ENCODE measurements around the gene CHMP5.
"Not testable (repeated sequence)": the region's sequence is repeated elsewhere in the genome, so short reads cannot be mapped to it uniquely, and the experiment has no call there.

Gene CHMP5

DNA sequence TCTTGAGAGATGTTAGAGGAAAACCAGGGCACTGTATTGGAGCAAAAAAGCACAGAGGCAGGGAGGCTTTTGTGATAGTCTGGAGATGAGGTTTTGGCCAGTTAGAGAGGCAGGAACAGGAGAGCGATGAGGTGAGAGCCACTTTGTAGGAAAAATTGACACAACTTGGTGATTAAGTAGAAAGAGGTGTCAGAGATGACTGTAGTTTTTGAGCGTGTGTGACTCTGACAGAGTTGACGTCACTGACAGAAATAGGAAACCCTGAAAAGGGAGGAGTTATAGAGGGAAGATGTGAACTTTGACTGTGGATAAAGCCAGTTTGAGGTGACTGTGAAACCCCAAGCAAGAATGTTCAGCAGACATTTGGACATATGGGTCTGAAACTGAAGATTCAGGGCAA lies 41.2 kb downstream of the CHMP5 start:
- Histone ChIP-seq H3K9me3 (no peaks in the 10 kb centered on the region), H3K36me3 (peaks cover 87% of the 10 kb centered on the region), H3K4me3 (ENCODE audit: low read depth in 1 of 2, low read length in 1 of 2) (no peak overlapping the region), H3K27me3 (no peaks in the 10 kb centered on the region), H3K27ac (no peak overlapping the region), H3K4me1 (ENCODE audit: control insufficient read depth in 1 of 2, insufficient read depth in 1 of 2, low read depth in 1 of 2, low read length in 1 of 2) (no peaks in the 10 kb centered on the region)
- TF ChIP-seq, protein P1, sequence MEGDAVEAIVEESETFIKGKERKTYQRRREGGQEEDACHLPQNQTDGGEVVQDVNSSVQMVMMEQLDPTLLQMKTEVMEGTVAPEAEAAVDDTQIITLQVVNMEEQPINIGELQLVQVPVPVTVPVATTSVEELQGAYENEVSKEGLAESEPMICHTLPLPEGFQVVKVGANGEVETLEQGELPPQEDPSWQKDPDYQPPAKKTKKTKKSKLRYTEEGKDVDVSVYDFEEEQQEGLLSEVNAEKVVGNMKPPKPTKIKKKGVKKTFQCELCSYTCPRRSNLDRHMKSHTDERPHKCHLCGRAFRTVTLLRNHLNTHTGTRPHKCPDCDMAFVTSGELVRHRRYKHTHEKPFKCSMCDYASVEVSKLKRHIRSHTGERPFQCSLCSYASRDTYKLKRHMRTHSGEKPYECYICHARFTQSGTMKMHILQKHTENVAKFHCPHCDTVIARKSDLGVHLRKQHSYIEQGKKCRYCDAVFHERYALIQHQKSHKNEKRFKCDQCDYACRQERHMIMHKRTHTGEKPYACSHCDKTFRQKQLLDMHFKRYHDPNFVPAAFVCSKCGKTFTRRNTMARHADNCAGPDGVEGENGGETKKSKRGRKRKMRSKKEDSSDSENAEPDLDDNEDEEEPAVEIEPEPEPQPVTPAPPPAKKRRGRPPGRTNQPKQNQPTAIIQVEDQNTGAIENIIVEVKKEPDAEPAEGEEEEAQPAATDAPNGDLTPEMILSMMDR (IDR thresholded peaks at IDR 0.05) = no peak

DNA sequence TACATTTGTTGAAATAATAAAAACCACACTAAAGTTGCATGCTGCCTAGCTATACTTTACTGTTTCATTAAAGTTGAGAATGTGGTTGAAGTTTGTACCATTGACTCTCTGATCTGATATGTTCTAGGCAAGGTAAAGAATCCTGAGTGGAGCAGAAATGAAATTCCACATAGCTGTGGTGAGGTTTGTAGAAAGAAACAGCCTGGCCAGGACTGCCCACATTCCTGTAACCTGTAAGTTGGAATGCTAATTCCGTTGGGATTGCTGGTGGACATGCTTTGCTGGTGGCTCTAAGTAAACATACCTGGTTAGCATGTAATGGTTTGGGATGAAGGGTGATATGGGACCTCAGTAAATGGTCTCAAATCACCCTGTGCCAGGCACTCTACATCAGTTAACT lies 42.2 kb downstream of the CHMP5 start:
- Histone ChIP-seq H3K36me3 (peaks cover 86% of the 10 kb centered on the region), H3K4me1 (ENCODE audit: control insufficient read depth in 1 of 2, insufficient read depth in 1 of 2, low read depth in 1 of 2, low read length in 1 of 2) (no peaks in the 10 kb centered on the region), H3K4me3 (ENCODE audit: low read depth in 1 of 2, low read length in 1 of 2) (no peak overlapping the region), H3K27me3 (no peaks in the 10 kb centered on the region), H3K27ac (no peak overlapping the region), H3K9me3 (no peaks in the 10 kb centered on the region)
- TF ChIP-seq, protein P1 (IDR thresholded peaks at IDR 0.05) = no peak

DNA sequence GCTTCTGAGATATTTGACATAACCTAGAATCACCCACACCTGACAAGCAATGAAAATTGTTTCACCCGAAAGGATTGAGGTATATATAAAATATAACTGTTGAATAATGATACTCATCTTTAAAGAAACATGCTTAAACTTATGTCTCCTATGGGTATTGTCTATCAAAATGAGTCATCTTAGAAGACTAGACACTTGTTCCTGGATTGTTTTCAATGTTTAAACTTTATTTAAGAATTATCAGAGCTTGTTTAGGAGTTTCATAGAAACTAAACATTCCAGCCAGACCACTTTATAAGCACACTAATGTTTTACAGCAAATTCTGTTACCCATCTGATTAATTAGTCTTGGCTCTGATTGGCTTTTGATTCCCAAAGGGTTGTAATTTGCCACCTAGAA lies 45.1 kb downstream of the CHMP5 start:
- no peaks in the 10 kb centered on the region for H3K9me3 ChIP-seq
- peaks cover 5 to 7% of the 10 kb centered on the region in 2 experiments for H3K4me1 ChIP-seq (ENCODE audit: control insufficient read depth in 1 of 2, insufficient read depth in 1 of 2, low read depth in 1 of 2, low read length in 1 of 2)
- H3K27ac ChIP-seq = no peak overlapping the region
- TF ChIP-seq, protein P1 (IDR thresholded peaks at IDR 0.05) = no peak
- peaks cover 83% of the 10 kb centered on the region for H3K36me3 ChIP-seq
- H3K4me3 ChIP-seq (ENCODE audit: low read depth in 1 of 2, low read length in 1 of 2) = no peak overlapping the region
- H3K27me3 ChIP-seq = no peaks in the 10 kb centered on the region

- H3K4me3 ChIP-seq (ENCODE audit: low read depth in 1 of 2, low read length in 1 of 2) = no peak overlapping the region
- H3K9me3 ChIP-seq = no peaks in the 10 kb centered on the region
- H3K27ac ChIP-seq = no peak overlapping the region
- H3K4me1 ChIP-seq (ENCODE audit: control insufficient read depth in 1 of 2, insufficient read depth in 1 of 2, low read depth in 1 of 2, low read length in 1 of 2) = peaks cover 13 to 15% of the 10 kb centered on the region in 2 experiments
- TF ChIP-seq, protein P1 (IDR thresholded peaks at IDR 0.05) = no peak
- H3K36me3 ChIP-seq = peaks cover 75% of the 10 kb centered on the region
- no peaks in the 10 kb centered on the region for H3K27me3 ChIP-seq
Measured at GRCh38 chr9:33310748-33311147, 45.9 kb downstream of the CHMP5 start.

DNA sequence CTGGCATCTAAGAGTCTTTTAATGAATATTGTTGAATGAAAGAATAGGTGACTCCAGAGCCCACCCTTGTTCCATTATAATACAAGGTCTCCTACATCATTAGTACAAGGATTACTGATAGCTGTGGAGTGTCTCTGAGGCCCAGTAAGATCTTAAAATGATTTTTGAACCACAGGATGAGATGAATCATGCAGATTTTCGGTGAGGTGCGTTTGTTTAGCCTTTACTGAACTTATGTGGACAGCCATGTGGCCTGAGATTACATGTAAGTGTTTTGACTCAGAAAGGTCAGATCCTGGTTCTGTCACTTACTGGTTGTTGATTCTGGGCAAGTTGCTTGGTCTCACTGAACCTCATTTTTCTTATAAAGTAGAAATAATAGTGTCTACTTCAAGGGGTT lies 47.1 kb downstream of the CHMP5 start:
- H3K27me3 ChIP-seq = no peaks in the 10 kb centered on the region
- H3K36me3 ChIP-seq = peaks cover 63% of the 10 kb centered on the region
- TF ChIP-seq, protein P1 (IDR thresholded peaks at IDR 0.05) = no peak
- no peaks in the 10 kb centered on the region for H3K9me3 ChIP-seq
- H3K27ac ChIP-seq = no peak overlapping the region
- H3K4me1 ChIP-seq (ENCODE audit: control insufficient read depth in 1 of 2, insufficient read depth in 1 of 2, low read depth in 1 of 2, low read length in 1 of 2) = peaks cover 24 to 26% of the 10 kb centered on the region in 2 experiments
- no peak overlapping the region for H3K4me3 ChIP-seq (ENCODE audit: low read depth in 1 of 2, low read length in 1 of 2)

GRCh38 chr9:33315371-33315770 lies 50.5 kb downstream of the CHMP5 start:
- Histone ChIP-seq H3K4me1 (ENCODE audit: control insufficient read depth in 1 of 2, insufficient read depth in 1 of 2, low read depth in 1 of 2, low read length in 1 of 2) (peaks cover 50 to 53% of the 10 kb centered on the region in 2 experiments), H3K27ac (peak overlapping the region; percentile 80), H3K9me3 (no peaks in the 10 kb centered on the region), H3K27me3 (no peaks in the 10 kb centered on the region), H3K36me3 (peaks cover 34% of the 10 kb centered on the region), H3K4me3 (ENCODE audit: low read depth in 1 of 2, low read length in 1 of 2) (no peak overlapping the region)
- TF ChIP-seq, protein P1 (IDR thresholded peaks at IDR 0.05) = no peak

DNA sequence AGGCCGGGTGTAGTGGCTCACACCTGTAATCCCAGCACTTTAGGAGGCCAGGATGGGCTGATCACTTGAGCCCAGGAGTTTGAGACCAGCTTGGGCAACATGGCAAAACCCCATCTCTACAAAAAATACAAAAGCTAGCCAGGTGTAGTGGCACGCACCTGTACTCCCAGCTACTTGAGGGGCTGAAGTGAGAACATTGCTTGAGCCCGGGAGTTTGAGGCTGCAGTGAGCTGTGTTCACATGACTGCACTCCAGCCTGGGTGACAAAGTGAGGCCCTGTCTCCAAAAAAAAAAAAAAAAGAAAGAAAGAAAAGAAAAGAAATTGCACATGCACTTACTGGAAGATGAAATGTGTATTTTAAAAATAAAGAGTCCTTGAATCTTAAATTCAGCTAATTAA lies 52.3 kb downstream of the CHMP5 start:
- not testable (repeated sequence) for H3K9me3 ChIP-seq; H3K4me3 ChIP-seq (ENCODE audit: low read depth in 1 of 2, low read length in 1 of 2); H3K27me3 ChIP-seq
- peaks cover 25% of the 10 kb centered on the region for H3K36me3 ChIP-seq
- H3K4me1 ChIP-seq (ENCODE audit: control insufficient read depth in 1 of 2, insufficient read depth in 1 of 2, low read depth in 1 of 2, low read length in 1 of 2) = peaks cover 59 to 64% of the 10 kb centered on the region in 2 experiments
- peak overlapping the region; percentile 80 for H3K27ac ChIP-seq

All from neutrophil (primary cell).